Panc1 (cell line): Measurements from ENCODE around the gene MYLK. TPM values are rescaled to one million over a fixed set of nuclear protein-coding genes. Genes with fewer than 3 reads are reported as not detected.

Source experiments
- ATAC-seq: fragments of 200-7000 bp; cut with Tn5 transposase; 2 replicates; pipeline ENCODE4 v1.9.1; 2020; ENCODE audit warnings: mild to moderate bottlenecking, moderate library complexity
- BruUV-seq: library from RNA; stranded (reverse); fragments of 400-500 nt; replicated peaks from 2 replicates; lab custom pipeline; 2021; lab: Mats Ljungman, UMichigan
- CTCF ChIA-PET: fragments of 300-600 bp; sonication (Branson Sonifier 250); formaldehyde crosslinking; loops from one replicate; lab custom pipeline; 2022; ENCODE audit warnings: antibody characterized with exemption; lab: Charles Lee
- POLR2A ChIA-PET: fragments of 300-600 bp; sonication (Branson Sonifier 250); formaldehyde crosslinking; loops from one replicate; lab custom pipeline; 2022; ENCODE audit warnings: antibody characterized with exemption; lab: Charles Lee
- DNase-seq: peaks from one replicate; pipeline ENCODE4 v3.0.0-alpha.2; 2010; ENCODE audit warnings: low read depth, low spot score
- H3K27ac ChIP-seq: 2 replicates; pipeline ENCODE4 v1.5.1; 2011; ENCODE audit warnings: mild to moderate bottlenecking, low read length, inconsistent platforms
- H3K27me3 ChIP-seq: fragments of 200-500 bp; sonication (Bioruptor generic); 2 replicates; pipeline ENCODE4 v1.6.0; 2014; ENCODE audit warnings: low read length, inconsistent platforms; ENCODE audit not compliant: control insufficient read depth, insufficient read depth
- H3K36me3 ChIP-seq: fragments of 200-500 bp; sonication (Bioruptor generic); 2 replicates; pipeline ENCODE4 v1.5.1; 2014; ENCODE audit warnings: inconsistent platforms, mild to moderate bottlenecking, low read length, moderate library complexity; ENCODE audit not compliant: control insufficient read depth, insufficient read depth
- H3K4me1 ChIP-seq: 2 replicates; pipeline ENCODE4 v1.5.1; 2011; ENCODE audit warnings: inconsistent platforms, mild to moderate bottlenecking, low read length, moderate library complexity; ENCODE audit not compliant: control insufficient read depth, insufficient read depth
- H3K4me3 ChIP-seq, 2 experiments: 2 replicates each; pipeline ENCODE4 v1.5.1; 2011 to 2012; ENCODE audit warnings: low read depth in 2 of 2, low read length in 2 of 2, mild to moderate bottlenecking in 2 of 2, inconsistent platforms in 1 of 2, moderate library complexity in 1 of 2
- H3K9me3 ChIP-seq: fragments of 200-500 bp; sonication (Bioruptor generic); 2 replicates; pipeline ENCODE4 v1.5.1; 2014; ENCODE audit warnings: low read depth, mild to moderate bottlenecking, inconsistent platforms, low read length, moderate library complexity; ENCODE audit not compliant: control insufficient read depth, insufficient read depth
- POLR2AphosphoS5 ChIP-seq: IDR thresholded peaks from 2 replicates; pipeline ENCODE4 v1.6.1; 2012; ENCODE audit warnings: mild to moderate bottlenecking, low read depth, low read length, moderate library complexity
- SIN3A ChIP-seq: IDR thresholded peaks from 2 replicates; pipeline ENCODE4 v1.6.1; 2012; ENCODE audit warnings: low read depth, mild to moderate bottlenecking, low read length, moderate library complexity, borderline replicate concordance; ENCODE audit not compliant: insufficient read depth
- TCF7L2 ChIP-seq: IDR thresholded peaks from 2 replicates; pipeline ENCODE4 v1.6.1; 2011; ENCODE audit warnings: mild to moderate bottlenecking, low read depth, low read length, inconsistent platforms
- in situ Hi-C: cut with HindIII; loops from 2 replicates; pipeline ENCODE4 v1.10.0; 2016; ENCODE audit warnings: low sequenced_read_pairs, low pct_unique_long_range_greater_than_20kb
- intact Hi-C: fragments of 100-400 bp; cut with micrococcal nuclease; formaldehyde crosslinking; loops from one replicate; pipeline ENCODE4 v1.10.0; 2022; ENCODE audit not compliant: unreplicated experiment
- total RNA-seq: library from RNA; stranded (reverse); gene quantifications from one replicate; pipeline ENCODE4 v1.2.1, GENCODE V29; 2021; ENCODE audit not compliant: unreplicated experiment
- TF ChIP-seq, protein P1 (sequence below), 2 experiments: IDR thresholded peaks; 2 replicates each; pipeline ENCODE4 v1.6.1; 2011 to 2012; ENCODE audit warnings: low read depth in 2 of 2, control low read depth in 1 of 2, low read length in 1 of 2, mild to moderate bottlenecking in 1 of 2, moderate library complexity in 1 of 2; ENCODE audit not compliant: insufficient read depth in 1 of 2
- TF ChIP-seq, protein P2 (sequence below): fragments of 450-650 bp; IDR thresholded peaks from 2 replicates; pipeline ENCODE4 v1.5.1; 2017; ENCODE audit warnings: mild to moderate bottlenecking

MYLK gene
- total RNA-seq, 1 experiment from 2014 or later: 29.7 TPM

GRCh38 chr3:123733341-123733740 lies 150.8 kb downstream of the MYLK start:
- TF ChIP-seq, protein P1, sequence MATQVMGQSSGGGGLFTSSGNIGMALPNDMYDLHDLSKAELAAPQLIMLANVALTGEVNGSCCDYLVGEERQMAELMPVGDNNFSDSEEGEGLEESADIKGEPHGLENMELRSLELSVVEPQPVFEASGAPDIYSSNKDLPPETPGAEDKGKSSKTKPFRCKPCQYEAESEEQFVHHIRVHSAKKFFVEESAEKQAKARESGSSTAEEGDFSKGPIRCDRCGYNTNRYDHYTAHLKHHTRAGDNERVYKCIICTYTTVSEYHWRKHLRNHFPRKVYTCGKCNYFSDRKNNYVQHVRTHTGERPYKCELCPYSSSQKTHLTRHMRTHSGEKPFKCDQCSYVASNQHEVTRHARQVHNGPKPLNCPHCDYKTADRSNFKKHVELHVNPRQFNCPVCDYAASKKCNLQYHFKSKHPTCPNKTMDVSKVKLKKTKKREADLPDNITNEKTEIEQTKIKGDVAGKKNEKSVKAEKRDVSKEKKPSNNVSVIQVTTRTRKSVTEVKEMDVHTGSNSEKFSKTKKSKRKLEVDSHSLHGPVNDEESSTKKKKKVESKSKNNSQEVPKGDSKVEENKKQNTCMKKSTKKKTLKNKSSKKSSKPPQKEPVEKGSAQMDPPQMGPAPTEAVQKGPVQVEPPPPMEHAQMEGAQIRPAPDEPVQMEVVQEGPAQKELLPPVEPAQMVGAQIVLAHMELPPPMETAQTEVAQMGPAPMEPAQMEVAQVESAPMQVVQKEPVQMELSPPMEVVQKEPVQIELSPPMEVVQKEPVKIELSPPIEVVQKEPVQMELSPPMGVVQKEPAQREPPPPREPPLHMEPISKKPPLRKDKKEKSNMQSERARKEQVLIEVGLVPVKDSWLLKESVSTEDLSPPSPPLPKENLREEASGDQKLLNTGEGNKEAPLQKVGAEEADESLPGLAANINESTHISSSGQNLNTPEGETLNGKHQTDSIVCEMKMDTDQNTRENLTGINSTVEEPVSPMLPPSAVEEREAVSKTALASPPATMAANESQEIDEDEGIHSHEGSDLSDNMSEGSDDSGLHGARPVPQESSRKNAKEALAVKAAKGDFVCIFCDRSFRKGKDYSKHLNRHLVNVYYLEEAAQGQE (IDR thresholded peaks at IDR 0.05; ENCODE audit: insufficient read depth in 1 of 2, low read depth in 2 of 2, low read length in 1 of 2): no peak
- TF ChIP-seq POLR2AphosphoS5 (no peak), TCF7L2 (no peak), SIN3A (no peak)
- TF ChIP-seq, protein P2, sequence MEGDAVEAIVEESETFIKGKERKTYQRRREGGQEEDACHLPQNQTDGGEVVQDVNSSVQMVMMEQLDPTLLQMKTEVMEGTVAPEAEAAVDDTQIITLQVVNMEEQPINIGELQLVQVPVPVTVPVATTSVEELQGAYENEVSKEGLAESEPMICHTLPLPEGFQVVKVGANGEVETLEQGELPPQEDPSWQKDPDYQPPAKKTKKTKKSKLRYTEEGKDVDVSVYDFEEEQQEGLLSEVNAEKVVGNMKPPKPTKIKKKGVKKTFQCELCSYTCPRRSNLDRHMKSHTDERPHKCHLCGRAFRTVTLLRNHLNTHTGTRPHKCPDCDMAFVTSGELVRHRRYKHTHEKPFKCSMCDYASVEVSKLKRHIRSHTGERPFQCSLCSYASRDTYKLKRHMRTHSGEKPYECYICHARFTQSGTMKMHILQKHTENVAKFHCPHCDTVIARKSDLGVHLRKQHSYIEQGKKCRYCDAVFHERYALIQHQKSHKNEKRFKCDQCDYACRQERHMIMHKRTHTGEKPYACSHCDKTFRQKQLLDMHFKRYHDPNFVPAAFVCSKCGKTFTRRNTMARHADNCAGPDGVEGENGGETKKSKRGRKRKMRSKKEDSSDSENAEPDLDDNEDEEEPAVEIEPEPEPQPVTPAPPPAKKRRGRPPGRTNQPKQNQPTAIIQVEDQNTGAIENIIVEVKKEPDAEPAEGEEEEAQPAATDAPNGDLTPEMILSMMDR: no peak

DNA sequence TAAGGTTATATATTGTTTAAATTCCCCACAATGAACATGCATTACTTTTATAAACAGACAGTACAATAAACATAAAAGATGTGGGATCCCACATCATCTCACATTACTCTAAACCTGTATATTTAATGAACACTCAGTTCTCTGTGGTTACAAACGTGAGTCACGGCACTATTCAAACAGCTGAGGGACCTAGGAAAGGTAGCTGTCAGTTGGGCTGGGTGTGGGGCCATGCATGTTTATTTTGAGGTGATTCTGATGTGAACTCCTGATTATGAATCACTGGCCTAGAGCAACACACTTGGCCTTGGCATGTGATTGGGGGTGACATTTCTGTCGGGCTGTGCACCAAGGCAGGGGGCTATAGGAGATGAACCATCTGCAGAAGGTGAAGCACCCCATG lies 151.7 kb downstream of the MYLK start:
- H3K4me1 ChIP-seq: 0 out of 2 replicates have a peak, but pooled peaks cover 2% of the 10 kb centered on the region
- no peak for TF ChIP-seq SIN3A
- TF ChIP-seq, protein P2: no peak
- TF ChIP-seq TCF7L2: no peak
- TF ChIP-seq POLR2AphosphoS5: no peak
- TF ChIP-seq, protein P1 (IDR thresholded peaks at IDR 0.05; ENCODE audit: insufficient read depth in 1 of 2, low read depth in 2 of 2, low read length in 1 of 2): no peak
- in situ Hi-C loops: no loop called here
- CTCF ChIA-PET: interaction anchor here (1.3 kb wide), 1 partner anchor 9 kb away, joined by 4 read pairs; no protein-coding TSS in a partner anchor
- no TSS peak for BruUV-seq
- H3K27ac ChIP-seq: no peak overlapping the region
- H3K27me3 ChIP-seq: no peaks in the 10 kb centered on the region
- ATAC-seq: peak; percentile 90
- intact Hi-C loops: no loop called here
- peak; percentile 88 for DNase-seq
- H3K9me3 ChIP-seq: no peaks in the 10 kb centered on the region
- no peak overlapping the region for H3K4me3 ChIP-seq
- no peaks in the 10 kb centered on the region for H3K36me3 ChIP-seq
- POLR2A ChIA-PET: no interaction called here

More at GRCh38 chr3:123733341-123733740, 150.8 kb downstream of the MYLK start:
- ATAC-seq (0 out of 2 replicates have a peak, but pooled peaks have one; percentile 7), DNase-seq (no peak)
- Histone ChIP-seq H3K4me3 (no peak overlapping the region), H3K27ac (no peak overlapping the region), H3K36me3 (no peaks in the 10 kb centered on the region), H3K27me3 (no peaks in the 10 kb centered on the region), H3K4me1 (0 out of 2 replicates have a peak, but pooled peaks cover 2% of the 10 kb centered on the region), H3K9me3 (no peaks in the 10 kb centered on the region)
- ChIA-PET POLR2A (no interaction called here), CTCF (interaction anchor here (1.3 kb wide), 1 partner anchor 10 kb away, joined by 4 read pairs; no protein-coding TSS in a partner anchor)
- in situ Hi-C loops (no loop called here), intact Hi-C loops (no loop called here)
- no TSS peak for BruUV-seq
